IPS-20b (cell line): Measurements from ENCODE around the gene ATP2A1.
"Not testable (repeated sequence)": the region's sequence is repeated elsewhere in the genome, so short reads cannot be mapped to it uniquely, and the experiment has no call there.

Experiments
- H3K27ac ChIP-seq: one replicate; pipeline ENCODE4 v1.5.1; 2013; ENCODE audit warnings: low read length
- H3K27me3 ChIP-seq: 2 replicates; pipeline ENCODE4 v1.6.1; 2013; ENCODE audit warnings: mild to moderate bottlenecking, low read length, inconsistent platforms; ENCODE audit not compliant: insufficient read depth
- H3K36me3 ChIP-seq: 2 replicates; pipeline ENCODE4 v1.6.1; 2013; ENCODE audit warnings: low read depth, mild to moderate bottlenecking, inconsistent platforms, low read length, moderate library complexity; ENCODE audit not compliant: insufficient read depth
- H3K4me1 ChIP-seq: 2 replicates; pipeline ENCODE4 v1.6.1; 2013; ENCODE audit warnings: mild to moderate bottlenecking, control low read depth, inconsistent platforms, low read length, moderate library complexity; ENCODE audit not compliant: insufficient read depth
- H3K4me3 ChIP-seq: 2 replicates; pipeline ENCODE4 v1.5.1; 2013; ENCODE audit warnings: mild to moderate bottlenecking, low read length, inconsistent platforms
- H3K9ac ChIP-seq: 2 replicates; pipeline ENCODE4 v1.6.1; 2013; ENCODE audit warnings: low read depth, mild to moderate bottlenecking, inconsistent platforms, low read length, moderate library complexity
- H3K9me3 ChIP-seq: 2 replicates; pipeline ENCODE4 v1.6.1; 2013; ENCODE audit warnings: mild to moderate bottlenecking, low read depth, low read length, inconsistent platforms; ENCODE audit not compliant: insufficient read depth

Gene ATP2A1

GRCh38 chr16:28884045-28884444, 5.8 kb downstream of the ATP2A1 start:
- peaks cover 15% of the 10 kb centered on the region for H3K27me3 ChIP-seq
- peaks cover 6% of the 10 kb centered on the region; the same call in 1 of the 2 replicates for H3K4me1 ChIP-seq
- H3K27ac ChIP-seq, result no peak overlapping the region
- no peak overlapping the region for H3K9ac ChIP-seq
- no peaks in the 10 kb centered on the region for H3K36me3 ChIP-seq
- no peaks in the 10 kb centered on the region for H3K9me3 ChIP-seq
- no peak overlapping the region for H3K4me3 ChIP-seq

DNA sequence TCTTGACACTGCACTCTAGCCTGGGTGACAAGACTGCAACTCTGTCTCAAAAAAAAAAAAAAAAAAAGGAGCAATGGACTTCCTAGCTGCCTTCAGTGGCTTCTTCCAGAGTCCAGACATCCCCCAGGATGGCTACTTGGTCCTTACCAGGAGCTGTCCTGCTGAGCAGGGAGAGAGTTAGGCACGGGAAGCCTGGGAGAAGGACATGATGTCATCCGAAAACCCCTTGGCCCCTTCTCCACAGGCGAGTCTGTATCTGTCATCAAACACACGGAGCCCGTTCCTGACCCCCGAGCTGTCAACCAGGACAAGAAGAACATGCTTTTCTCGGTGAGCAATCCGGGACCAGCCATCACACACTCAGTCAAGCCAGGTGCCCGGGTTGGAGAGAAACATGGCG, 8.7 kb downstream of the ATP2A1 start:
- Histone ChIP-seq H3K27ac (no peak overlapping the region), H3K4me1 (peaks cover 6% of the 10 kb centered on the region; the same call in 1 of the 2 replicates), H3K27me3 (no peaks in the 10 kb centered on the region), H3K9me3 (no peaks in the 10 kb centered on the region), H3K36me3 (no peaks in the 10 kb centered on the region), H3K9ac (no peak overlapping the region), H3K4me3 (no peak overlapping the region)

DNA sequence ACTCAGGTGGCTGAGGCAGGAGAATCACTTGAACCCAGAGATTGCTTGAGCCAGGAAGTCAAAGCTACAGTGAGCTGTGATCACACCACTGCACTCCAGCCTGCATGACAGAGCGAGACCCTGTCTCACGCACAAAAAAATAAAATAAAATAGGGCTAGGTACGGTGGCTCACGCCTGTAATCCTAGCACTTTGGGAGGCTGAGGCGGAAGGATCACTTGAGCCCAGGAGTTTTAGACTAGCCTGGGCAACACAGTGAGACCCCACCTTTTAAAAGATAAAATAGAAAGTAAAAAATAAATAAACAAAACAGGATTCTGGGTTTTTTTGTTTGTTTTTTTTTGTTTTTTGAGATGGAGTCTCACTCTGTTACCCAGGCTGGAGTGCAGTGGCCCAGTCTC, 12.1 kb downstream of the ATP2A1 start:
- not testable (repeated sequence) for H3K4me3 ChIP-seq, H3K4me1 ChIP-seq, H3K9ac ChIP-seq

GRCh38 chr16:28891964-28892890, 13.9 kb downstream of the ATP2A1 start:
- H3K9ac ChIP-seq, result no peak overlapping the region; the same call in 1 of the 2 replicates
- no peak overlapping the region for H3K27ac ChIP-seq
- H3K4me1 ChIP-seq, result no peaks in the 10 kb centered on the region
- H3K36me3 ChIP-seq, result no peaks in the 10 kb centered on the region
- no peak overlapping the region for H3K4me3 ChIP-seq
- no peaks in the 10 kb centered on the region for H3K9me3 ChIP-seq
- H3K27me3 ChIP-seq, result no peaks in the 10 kb centered on the region

More for the DNA sequence above, 12.1 kb downstream of the ATP2A1 start:
- not testable (repeated sequence) for H3K27me3 ChIP-seq, H3K9me3 ChIP-seq, H3K36me3 ChIP-seq, H3K27ac ChIP-seq

- H3K36me3 ChIP-seq, result no peaks in the 10 kb centered on the region
- no peaks in the 10 kb centered on the region for H3K9me3 ChIP-seq
- H3K9ac ChIP-seq, result no peak overlapping the region
- H3K27ac ChIP-seq, result no peak overlapping the region
- no peak overlapping the region for H3K4me3 ChIP-seq
- no peaks in the 10 kb centered on the region for H3K4me1 ChIP-seq
- no peaks in the 10 kb centered on the region for H3K27me3 ChIP-seq
These were observed 15.0 kb downstream of the ATP2A1 start for GRCh38 chr16:28893291-28893690.

DNA sequence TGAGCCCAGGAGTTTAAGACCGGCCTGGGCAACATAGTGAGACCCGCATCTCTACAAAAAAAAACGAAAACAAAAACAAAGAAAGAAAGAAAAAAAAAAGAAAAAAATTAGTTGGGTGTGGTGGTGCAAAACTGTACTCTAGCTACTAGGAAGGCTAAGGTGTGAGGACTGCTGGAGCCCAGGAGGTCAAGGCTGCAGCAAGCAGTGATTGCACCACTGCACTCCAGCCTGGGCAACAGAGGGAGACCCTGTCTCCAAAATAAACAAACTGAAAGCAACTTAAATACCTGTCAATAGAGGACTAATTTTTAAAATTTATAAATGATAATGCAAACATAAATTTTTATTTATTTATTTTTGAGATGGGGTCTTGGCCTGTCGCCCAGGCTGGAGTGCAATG, 17.3 kb downstream of the ATP2A1 start:
- Histone ChIP-seq H3K27me3 (no peaks in the 10 kb centered on the region), H3K27ac (no peak overlapping the region), H3K9me3 (no peaks in the 10 kb centered on the region), H3K4me1 (no peaks in the 10 kb centered on the region), H3K36me3 (no peaks in the 10 kb centered on the region), H3K9ac (no peak overlapping the region), H3K4me3 (no peak overlapping the region)

GRCh38 chr16:28897826-28898225, 19.5 kb downstream of the ATP2A1 start:
- Histone ChIP-seq H3K9ac (no peak overlapping the region), H3K4me1 (no peaks in the 10 kb centered on the region), H3K9me3 (no peaks in the 10 kb centered on the region), H3K36me3 (no peaks in the 10 kb centered on the region), H3K4me3 (no peak overlapping the region), H3K27me3 (no peaks in the 10 kb centered on the region), H3K27ac (no peak overlapping the region)

DNA sequence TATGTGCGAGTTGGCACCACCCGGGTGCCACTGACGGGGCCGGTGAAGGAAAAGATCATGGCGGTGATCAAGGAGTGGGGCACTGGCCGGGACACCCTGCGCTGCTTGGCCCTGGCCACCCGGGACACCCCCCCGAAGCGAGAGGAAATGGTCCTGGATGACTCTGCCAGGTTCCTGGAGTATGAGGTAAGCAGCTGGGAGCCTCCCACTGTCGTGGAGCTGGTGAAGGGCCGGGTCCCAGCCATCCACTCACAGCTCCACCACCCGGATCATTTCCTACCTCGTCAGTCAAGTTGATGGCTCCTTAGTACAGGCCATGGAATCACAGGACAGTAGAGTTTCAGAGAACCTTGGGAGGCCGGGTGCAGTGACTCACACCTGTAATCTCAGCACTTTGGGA, 20.0 kb downstream of the ATP2A1 start:
- Histone ChIP-seq H3K4me1 (no peaks in the 10 kb centered on the region), H3K27me3 (no peaks in the 10 kb centered on the region), H3K27ac (no peak overlapping the region), H3K9ac (no peak overlapping the region), H3K9me3 (no peaks in the 10 kb centered on the region), H3K4me3 (no peak overlapping the region), H3K36me3 (no peaks in the 10 kb centered on the region)

GRCh38 chr16:28898942-28899341, 20.7 kb downstream of the ATP2A1 start:
- no peak overlapping the region for H3K27ac ChIP-seq
- no peaks in the 10 kb centered on the region for H3K27me3 ChIP-seq
- no peak overlapping the region for H3K9ac ChIP-seq
- no peaks in the 10 kb centered on the region for H3K36me3 ChIP-seq
- no peaks in the 10 kb centered on the region for H3K9me3 ChIP-seq
- no peak overlapping the region for H3K4me3 ChIP-seq
- no peaks in the 10 kb centered on the region for H3K4me1 ChIP-seq

DNA sequence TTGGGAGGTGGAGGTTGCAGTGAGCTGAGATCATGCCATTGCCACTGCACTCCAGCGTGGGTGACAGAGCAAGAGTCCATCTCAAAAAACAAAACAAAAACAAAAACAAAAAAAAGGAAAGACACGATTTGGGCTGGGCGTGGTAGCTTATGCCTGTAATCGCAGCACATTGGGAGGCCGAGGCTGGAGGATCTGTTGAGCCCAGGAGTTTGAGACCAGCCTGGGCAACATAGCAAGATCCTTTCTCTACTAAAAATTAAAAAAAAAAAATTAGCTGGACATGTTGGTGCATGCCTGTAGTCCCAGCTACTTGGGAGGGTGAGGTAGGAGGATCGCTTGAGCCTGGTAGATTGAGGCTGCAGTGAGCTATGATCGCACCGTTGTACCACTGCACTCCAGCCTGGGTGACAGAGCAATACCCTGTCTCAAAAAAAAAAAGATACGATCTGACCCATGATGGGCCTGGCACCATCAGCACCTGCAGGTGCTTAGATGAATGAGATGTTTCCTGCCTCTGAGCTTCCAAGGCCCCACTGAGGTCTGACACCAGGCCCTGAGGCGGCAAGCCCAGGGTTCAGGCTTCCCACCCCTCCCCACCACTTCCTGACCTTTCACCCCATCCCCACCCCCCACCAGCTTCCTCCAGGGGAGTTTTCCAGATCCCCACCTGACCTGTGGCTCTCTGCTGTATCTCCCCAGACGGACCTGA, 21.7 kb downstream of the ATP2A1 start:
- Histone ChIP-seq H3K4me1 (no peaks in the 10 kb centered on the region), H3K27me3 (no peaks in the 10 kb centered on the region), H3K9me3 (no peaks in the 10 kb centered on the region), H3K27ac (no peak overlapping the region), H3K4me3 (no peak overlapping the region), H3K36me3 (no peaks in the 10 kb centered on the region; the same call in 1 of the 2 replicates), H3K9ac (no peak overlapping the region)

GRCh38 chr16:28900601-28901000, 22.3 kb downstream of the ATP2A1 start:
- Histone ChIP-seq H3K4me3 (no peak overlapping the region), H3K27ac (no peak overlapping the region), H3K4me1 (no peaks in the 10 kb centered on the region), H3K27me3 (no peaks in the 10 kb centered on the region), H3K36me3 (no peaks in the 10 kb centered on the region; the same call in 1 of the 2 replicates), H3K9ac (no peak overlapping the region), H3K9me3 (no peaks in the 10 kb centered on the region)

GRCh38 chr16:28901862-28902261, 23.6 kb downstream of the ATP2A1 start:
- H3K4me3 ChIP-seq, result no peak overlapping the region
- no peaks in the 10 kb centered on the region; the same call in 1 of the 2 replicates for H3K36me3 ChIP-seq
- no peaks in the 10 kb centered on the region for H3K27me3 ChIP-seq
- no peaks in the 10 kb centered on the region for H3K4me1 ChIP-seq
- H3K9ac ChIP-seq, result no peak overlapping the region
- no peak overlapping the region for H3K27ac ChIP-seq
- H3K9me3 ChIP-seq, result no peaks in the 10 kb centered on the region
